Trophoblast cell (in vitro differentiated cells and primary cell): ENCODE results near the gene C20orf204.

Experiments used
- DNase-seq, 2 donors: peaks; one replicate each; pipeline ENCODE4 v3.0.0-alpha.2; 2016
- H2AFZ ChIP-seq: 2 replicates; pipeline ENCODE4 v1.6.1; 2013; ENCODE audit warnings: low read length, moderate library complexity, mild to moderate bottlenecking; ENCODE audit not compliant: insufficient read depth, poor library complexity
- H2AK5ac ChIP-seq: 2 replicates; pipeline ENCODE4 v1.6.1; 2013; ENCODE audit warnings: mild to moderate bottlenecking, low read length
- H2BK120ac ChIP-seq: 2 replicates; pipeline ENCODE4 v1.6.1; 2013; ENCODE audit warnings: low read length, mild to moderate bottlenecking, moderate library complexity; ENCODE audit not compliant: insufficient read depth, poor library complexity
- H2BK12ac ChIP-seq: 2 replicates; pipeline ENCODE4 v1.6.1; 2013; ENCODE audit warnings: mild to moderate bottlenecking, low read length, moderate library complexity
- H2BK5ac ChIP-seq: 2 replicates; pipeline ENCODE4 v1.6.1; 2013; ENCODE audit warnings: low read length, low read depth, moderate library complexity, mild to moderate bottlenecking; ENCODE audit not compliant: poor library complexity
- H3K14ac ChIP-seq: 2 replicates; pipeline ENCODE4 v1.6.1; 2013; ENCODE audit warnings: mild to moderate bottlenecking, low read length
- H3K18ac ChIP-seq: 2 replicates; pipeline ENCODE4 v1.6.1; 2013; ENCODE audit warnings: mild to moderate bottlenecking, low read length
- H3K23ac ChIP-seq: 2 replicates; pipeline ENCODE4 v1.6.1; 2013; ENCODE audit warnings: low read length
- H3K27ac ChIP-seq: 2 replicates; pipeline ENCODE4 v1.5.1; 2013; ENCODE audit warnings: low read depth, mild to moderate bottlenecking, inconsistent platforms, low read length, moderate library complexity
- H3K27me3 ChIP-seq: 2 replicates; pipeline ENCODE4 v1.6.1; 2013; ENCODE audit warnings: inconsistent platforms, mild to moderate bottlenecking, low read length, moderate library complexity; ENCODE audit not compliant: insufficient read depth
- H3K36me3 ChIP-seq, 2 experiments: 1 replicate in 1 of 2; 2 replicates in 1 of 2; pipeline ENCODE4 v1.6.1; 2013; ENCODE audit warnings: low read length in 2 of 2, mild to moderate bottlenecking in 2 of 2, moderate library complexity in 1 of 2; ENCODE audit not compliant: insufficient read depth in 2 of 2, control insufficient read depth in 1 of 2
- H3K4ac ChIP-seq: 2 replicates; pipeline ENCODE4 v1.6.1; 2013; ENCODE audit warnings: low read depth, mild to moderate bottlenecking, low read length, moderate library complexity
- H3K4me1 ChIP-seq, 2 experiments: 1 replicate in 1 of 2; 2 replicates in 1 of 2; pipeline ENCODE4 v1.6.1; 2013; ENCODE audit warnings: low read length in 2 of 2, mild to moderate bottlenecking in 2 of 2, moderate library complexity in 1 of 2; ENCODE audit not compliant: insufficient read depth in 2 of 2, control insufficient read depth in 1 of 2
- H3K4me2 ChIP-seq: 2 replicates; pipeline ENCODE4 v1.6.1; 2013; ENCODE audit warnings: inconsistent platforms, mild to moderate bottlenecking, low read length, moderate library complexity
- H3K4me3 ChIP-seq: 2 replicates; pipeline ENCODE4 v1.5.1; 2013; ENCODE audit warnings: mild to moderate bottlenecking, low read depth, low read length, inconsistent platforms
- H3K79me1 ChIP-seq: one replicate; pipeline ENCODE4 v1.6.1; 2013; ENCODE audit warnings: low read length
- H3K79me2 ChIP-seq: 2 replicates; pipeline ENCODE4 v1.6.1; 2013; ENCODE audit warnings: low read length, mild to moderate bottlenecking; ENCODE audit not compliant: control insufficient read depth, insufficient read depth, poor library complexity
- H3K9ac ChIP-seq: 2 replicates; pipeline ENCODE4 v1.6.1; 2013; ENCODE audit warnings: mild to moderate bottlenecking, low read length
- H3K9me3 ChIP-seq: 2 replicates; pipeline ENCODE4 v1.6.1; 2013; ENCODE audit warnings: low read depth, mild to moderate bottlenecking, control low read depth, inconsistent platforms, low read length; ENCODE audit not compliant: insufficient read depth
- H4K12ac ChIP-seq: 2 replicates; pipeline ENCODE4 v1.6.1; 2013; ENCODE audit warnings: low read depth, mild to moderate bottlenecking, low read length, moderate library complexity
- H4K8ac ChIP-seq: 2 replicates; pipeline ENCODE4 v1.6.1; 2013; ENCODE audit warnings: low read depth, mild to moderate bottlenecking, low read length, moderate library complexity
- H4K91ac ChIP-seq: one replicate; pipeline ENCODE4 v1.6.1; 2013; ENCODE audit warnings: low read depth, mild to moderate bottlenecking, low read length, moderate library complexity
- WGBS: extraction: QIAGEN DNeasy Blood & Tissue Kit; methylation state at CpG from one replicate; pipeline ENCODE4 v1.1.7; 2013; ENCODE audit warnings: missing lambda C conversion rate; ENCODE audit not compliant: insufficient read length, insufficient coverage; ENCODE audit errors: extremely low coverage; 5-methylcytosine and 5-hydroxymethylcytosine counted together

C20orf204 gene

GRCh38 chr20:64005394-64005793 lies 30.6 kb upstream of the C20orf204 start:
- no CpG with 5 or more reads among the region's 6 CpGs for WGBS
- no peak overlapping the region for H3K4me3 ChIP-seq

DNA sequence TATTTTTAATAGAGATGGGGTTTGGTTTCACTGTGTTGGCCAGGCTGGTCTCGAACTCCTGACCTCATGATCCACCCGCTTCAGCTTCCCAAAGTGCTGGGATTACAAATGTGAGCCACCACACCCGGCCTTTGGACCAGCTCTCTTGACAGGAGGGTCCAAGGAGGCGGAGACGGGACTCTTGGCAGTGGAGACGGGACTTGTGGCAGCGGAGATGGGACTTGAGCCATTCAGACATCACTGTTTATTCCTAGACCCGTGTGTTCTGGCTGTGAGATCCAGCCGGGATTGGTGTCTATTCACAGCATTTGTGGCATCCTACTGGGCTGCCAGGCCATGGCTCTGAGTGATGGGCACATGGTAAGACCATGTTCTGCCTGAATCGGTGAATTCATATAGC lies 29.5 kb upstream of the C20orf204 start:
- no peak overlapping the region for H4K91ac ChIP-seq
- peaks cover 55 to 70% of the 10 kb centered on the region in 2 experiments for H3K36me3 ChIP-seq
- no peaks in the 10 kb centered on the region for H3K4me1 ChIP-seq
- WGBS: no CpG with 5 or more reads among the region's 10 CpGs
- no peaks in the 10 kb centered on the region for H3K79me1 ChIP-seq
- H3K14ac ChIP-seq: no peak overlapping the region
- no peak overlapping the region for H3K18ac ChIP-seq
- no peak overlapping the region for H2BK120ac ChIP-seq
- H3K23ac ChIP-seq: no peak overlapping the region
- no peak overlapping the region for H2AK5ac ChIP-seq
- no peak overlapping the region for H3K4me3 ChIP-seq
- no peaks in the 10 kb centered on the region for H3K79me2 ChIP-seq
- no peaks in the 10 kb centered on the region for H3K27me3 ChIP-seq
- H3K27ac ChIP-seq: no peak overlapping the region
- H3K4me2 ChIP-seq: no peak overlapping the region
- no peak overlapping the region for H2BK5ac ChIP-seq
- H3K9me3 ChIP-seq: peaks cover 5% of the 10 kb centered on the region
- no peak overlapping the region for H2AFZ ChIP-seq
- H2BK12ac ChIP-seq: no peak overlapping the region
- no peak for DNase-seq
- H4K8ac ChIP-seq: no peak overlapping the region
- H3K9ac ChIP-seq: no peak overlapping the region
- H3K4ac ChIP-seq: no peak overlapping the region
- H4K12ac ChIP-seq: no peak overlapping the region

More at GRCh38 chr20:64005394-64005793, 30.6 kb upstream of the C20orf204 start:
- H3K79me1 ChIP-seq: no peaks in the 10 kb centered on the region
- H2AFZ ChIP-seq: no peak overlapping the region
- no peak overlapping the region for H3K18ac ChIP-seq
- H3K9ac ChIP-seq: no peak overlapping the region
- no peak overlapping the region for H2BK5ac ChIP-seq
- no peak overlapping the region for H3K27ac ChIP-seq
- H3K27me3 ChIP-seq: no peaks in the 10 kb centered on the region
- H4K91ac ChIP-seq: no peak overlapping the region
- H3K23ac ChIP-seq: no peak overlapping the region
- no peak overlapping the region for H3K4me2 ChIP-seq
- no peak overlapping the region for H2BK120ac ChIP-seq
- H4K12ac ChIP-seq: no peak overlapping the region
- H2BK12ac ChIP-seq: no peak overlapping the region
- H3K36me3 ChIP-seq: peaks cover 55 to 69% of the 10 kb centered on the region in 2 experiments
- no peak overlapping the region for H3K4ac ChIP-seq
- no peak overlapping the region for H2AK5ac ChIP-seq
- H3K14ac ChIP-seq: no peak overlapping the region
- H3K79me2 ChIP-seq: no peaks in the 10 kb centered on the region
- H3K9me3 ChIP-seq: no peaks in the 10 kb centered on the region
- no peak for DNase-seq
- H3K4me1 ChIP-seq: no peaks in the 10 kb centered on the region
- no peak overlapping the region for H4K8ac ChIP-seq

DNA sequence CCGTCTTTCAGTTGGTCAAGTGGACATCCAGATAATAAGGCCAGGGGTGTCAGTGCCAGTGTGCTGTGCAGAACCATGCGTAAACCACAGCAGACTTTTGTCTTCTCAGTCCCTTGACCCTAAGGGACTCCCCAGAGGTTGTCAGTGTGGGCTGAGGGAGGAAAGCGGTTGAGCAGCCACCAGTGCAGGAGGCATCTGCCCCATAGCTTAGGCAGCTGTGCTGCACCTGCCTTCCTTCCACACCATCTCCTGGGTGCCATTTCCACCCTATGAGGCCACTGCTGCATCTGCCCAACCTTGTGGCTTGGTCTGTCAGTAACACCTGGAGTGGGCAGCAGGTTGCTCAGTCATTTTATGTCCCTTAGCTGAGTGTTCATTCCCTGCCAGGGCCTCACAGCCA lies 29.1 kb upstream of the C20orf204 start:
- no peak overlapping the region for H4K91ac ChIP-seq
- WGBS: no CpG with 5 or more reads among the region's 3 CpGs
- peaks cover 5% of the 10 kb centered on the region for H3K9me3 ChIP-seq

DNA sequence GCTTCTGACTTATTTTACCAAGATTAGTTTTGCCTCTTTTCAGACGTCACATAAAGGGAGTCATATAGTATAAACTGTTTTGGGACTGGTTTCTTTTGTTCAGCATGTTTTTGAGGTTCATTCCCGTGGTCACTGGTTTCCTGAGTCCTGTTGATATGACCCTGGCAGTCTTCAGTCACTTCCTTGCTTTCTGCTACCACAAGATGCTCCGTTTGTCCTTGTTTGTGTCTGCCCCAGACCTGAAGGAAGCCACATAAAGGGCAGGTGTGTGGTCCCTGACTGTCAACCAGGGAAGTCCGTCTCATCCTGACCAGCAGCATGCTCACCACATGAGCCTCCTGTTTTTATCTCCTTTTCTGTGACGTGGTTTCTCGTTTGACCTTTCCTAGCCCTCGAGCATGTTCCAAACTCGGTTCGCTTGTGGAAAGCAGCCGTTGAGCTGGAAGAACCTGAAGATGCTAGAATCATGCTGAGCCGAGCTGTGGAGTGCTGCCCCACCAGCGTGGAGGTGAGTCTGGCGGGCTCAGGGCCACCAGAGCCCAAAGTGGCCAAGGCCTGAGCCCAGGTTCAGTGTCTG lies 26.1 kb upstream of the C20orf204 start:
- Histone ChIP-seq H3K4me1 (no peaks in the 10 kb centered on the region), H3K9ac (no peak overlapping the region), H3K14ac (no peak overlapping the region), H3K18ac (no peak overlapping the region), H3K9me3 (peaks cover 5% of the 10 kb centered on the region), H2AFZ (no peak overlapping the region), H2BK5ac (no peak overlapping the region), H3K4me3 (no peak overlapping the region), H2BK12ac (no peak overlapping the region), H3K36me3 (peaks cover 47 to 64% of the 10 kb centered on the region in 2 experiments), H2AK5ac (no peak overlapping the region), H4K12ac (no peak overlapping the region), H3K79me1 (no peaks in the 10 kb centered on the region), H3K27me3 (no peaks in the 10 kb centered on the region), H3K4ac (no peak overlapping the region), H2BK120ac (no peak overlapping the region), H4K8ac (no peak overlapping the region), H3K79me2 (no peaks in the 10 kb centered on the region), H4K91ac (no peak overlapping the region), H3K23ac (no peak overlapping the region), H3K4me2 (no peak overlapping the region), H3K27ac (no peak overlapping the region)
- DNase-seq: no peak
- no CpG with 5 or more reads among the region's 13 CpGs for WGBS

More for the DNA sequence above, 29.1 kb upstream of the C20orf204 start:
- no peak for DNase-seq
- Histone ChIP-seq H4K12ac (no peak overlapping the region), H3K18ac (no peak overlapping the region), H3K27ac (no peak overlapping the region), H3K27me3 (no peaks in the 10 kb centered on the region), H3K4ac (no peak overlapping the region), H3K4me2 (no peak overlapping the region), H2BK120ac (no peak overlapping the region), H3K4me1 (no peaks in the 10 kb centered on the region), H3K79me2 (no peaks in the 10 kb centered on the region), H2BK5ac (no peak overlapping the region), H2AK5ac (no peak overlapping the region), H2BK12ac (no peak overlapping the region), H3K14ac (no peak overlapping the region), H3K36me3 (peaks cover 55 to 68% of the 10 kb centered on the region in 2 experiments), H3K9ac (no peak overlapping the region), H4K8ac (no peak overlapping the region), H3K79me1 (no peaks in the 10 kb centered on the region), H2AFZ (no peak overlapping the region), H3K23ac (no peak overlapping the region), H3K4me3 (no peak overlapping the region)
